ENCODE results near the gene NUDCD3. TPM values are rescaled to one million over a fixed set of nuclear protein-coding genes. Genes with fewer than 3 reads are reported as not detected.

The NUDCD3 gene
- total RNA-seq, 1 experiment from 2014 or later = 71.9 TPM

DNA sequence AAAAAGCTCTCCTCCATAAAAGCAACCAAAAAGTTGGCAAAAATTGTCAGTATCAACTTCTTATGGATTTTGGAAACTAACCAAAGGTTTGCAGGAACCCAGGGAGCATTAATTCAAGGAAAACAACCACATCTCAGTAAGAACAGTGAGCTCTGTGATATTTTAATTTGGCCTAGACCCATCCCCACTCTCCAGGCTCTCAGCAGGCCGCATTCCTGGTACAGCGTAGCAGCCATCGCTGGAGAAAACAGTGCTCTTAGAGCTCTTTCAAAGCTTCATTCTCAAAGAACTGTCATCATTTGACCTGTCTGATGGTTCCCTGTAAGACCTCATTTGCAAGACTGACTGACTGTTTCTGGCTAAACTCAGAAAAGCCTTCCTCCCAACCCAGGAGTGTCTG lies 81.9 kb downstream of the NUDCD3 start:
- H3K14ac ChIP-seq (ENCODE audit: insufficient read depth, low read length) = no peak overlapping the region
- no peak overlapping the region for H2BK15ac ChIP-seq (ENCODE audit: low read depth, low read length)
- H4K8ac ChIP-seq (replicated peaks; ENCODE audit: insufficient read length, low read depth, low read length) = no peak overlapping the region
- H3K27ac ChIP-seq (ENCODE audit: insufficient read length, low read depth, low read length) = no peak overlapping the region
- no CpG with 5 or more reads among the region's 3 CpGs for WGBS (ENCODE audit: extremely low coverage, insufficient read length, low lambda C conversion rate)
- no peak overlapping the region for H2AFZ ChIP-seq (ENCODE audit: low read length)
- peak overlapping the region; percentile 64 to 96 (median 83); a peak in 5 of 7 replicates for H3K27ac Mint-ChIP-seq
- H2BK20ac ChIP-seq (ENCODE audit: low read depth, low read length, poor library complexity, severe bottlenecking) = no peak overlapping the region
- TF ChIP-seq, protein P1, sequence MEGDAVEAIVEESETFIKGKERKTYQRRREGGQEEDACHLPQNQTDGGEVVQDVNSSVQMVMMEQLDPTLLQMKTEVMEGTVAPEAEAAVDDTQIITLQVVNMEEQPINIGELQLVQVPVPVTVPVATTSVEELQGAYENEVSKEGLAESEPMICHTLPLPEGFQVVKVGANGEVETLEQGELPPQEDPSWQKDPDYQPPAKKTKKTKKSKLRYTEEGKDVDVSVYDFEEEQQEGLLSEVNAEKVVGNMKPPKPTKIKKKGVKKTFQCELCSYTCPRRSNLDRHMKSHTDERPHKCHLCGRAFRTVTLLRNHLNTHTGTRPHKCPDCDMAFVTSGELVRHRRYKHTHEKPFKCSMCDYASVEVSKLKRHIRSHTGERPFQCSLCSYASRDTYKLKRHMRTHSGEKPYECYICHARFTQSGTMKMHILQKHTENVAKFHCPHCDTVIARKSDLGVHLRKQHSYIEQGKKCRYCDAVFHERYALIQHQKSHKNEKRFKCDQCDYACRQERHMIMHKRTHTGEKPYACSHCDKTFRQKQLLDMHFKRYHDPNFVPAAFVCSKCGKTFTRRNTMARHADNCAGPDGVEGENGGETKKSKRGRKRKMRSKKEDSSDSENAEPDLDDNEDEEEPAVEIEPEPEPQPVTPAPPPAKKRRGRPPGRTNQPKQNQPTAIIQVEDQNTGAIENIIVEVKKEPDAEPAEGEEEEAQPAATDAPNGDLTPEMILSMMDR (conservative IDR thresholded peaks at IDR 0.05) = no peak
- peaks cover 4 to 13% of the 10 kb centered on the region in 2 experiments for H3K9me3 Mint-ChIP-seq
- no peak overlapping the region for H2BK120ac ChIP-seq (ENCODE audit: low read depth, low read length, poor library complexity, severe bottlenecking)
- peak overlapping the region; percentile 2 for H3K4me2 ChIP-seq (ENCODE audit: insufficient read depth, insufficient read length, low read length)
- H3K23ac ChIP-seq (ENCODE audit: insufficient read length, low read depth, low read length) = no peak overlapping the region
- peaks cover 28 to 33% of the 10 kb centered on the region in 2 experiments for H3K4me1 Mint-ChIP-seq
- peaks cover 7% of the 10 kb centered on the region; the same call in 1 of the 2 replicates for H3K4me1 ChIP-seq (ENCODE audit: insufficient read depth, low read length)
- no peaks in the 10 kb centered on the region for H3K23me2 ChIP-seq (ENCODE audit: insufficient read length, low read depth, low read length, poor library complexity, severe bottlenecking)
- H3K4me3 Mint-ChIP-seq = peak overlapping the region in 1 of 2 experiments; percentile 49; a peak in 3 of 5 replicates
- no peak overlapping the region for H2AK5ac ChIP-seq (ENCODE audit: insufficient read length, low read length)
- no peak overlapping the region for H3K4ac ChIP-seq (ENCODE audit: low read depth, low read length)
- H2BK5ac ChIP-seq (ENCODE audit: insufficient read length, low read length) = no peak overlapping the region
- no peaks in the 10 kb centered on the region for H3K27me3 Mint-ChIP-seq (ENCODE audit: low read depth)
- no peak overlapping the region for H3K18ac ChIP-seq (ENCODE audit: insufficient read length, low read depth, low read length)
- H3K9ac ChIP-seq (ENCODE audit: extremely low read depth, insufficient read length, low read length) = no peak overlapping the region
- no peaks in the 10 kb centered on the region for H3K79me1 ChIP-seq (ENCODE audit: insufficient read depth, low read depth, low read length, poor library complexity, severe bottlenecking)
- DNase-seq = peak; percentile 42
- no peak overlapping the region for H2BK12ac ChIP-seq (ENCODE audit: insufficient read length, low read depth, low read length)
- peaks cover 30 to 31% (median 30%) of the 10 kb centered on the region in 3 experiments for H3K36me3 Mint-ChIP-seq (ENCODE audit: insufficient read depth in 1 of 3, low read depth in 3 of 3)
- H3K56ac ChIP-seq (ENCODE audit: insufficient read length, low read depth, low read length) = no peak overlapping the region
- no peaks in the 10 kb centered on the region for H3K27me3 ChIP-seq (ENCODE audit: insufficient read depth, low read length)
- H3K79me2 ChIP-seq (ENCODE audit: insufficient read depth, low read length) = peaks cover 2% of the 10 kb centered on the region; the same call in 1 of the 2 replicates
- H4K5ac ChIP-seq (ENCODE audit: insufficient read length, low read depth, low read length) = no peak overlapping the region
- H4K20me1 ChIP-seq (ENCODE audit: control insufficient read depth, insufficient read depth, insufficient read length) = no peaks in the 10 kb centered on the region
- no peak overlapping the region for H4K91ac ChIP-seq (ENCODE audit: insufficient read length, low read depth, low read length)
- peaks cover 5% of the 10 kb centered on the region for H3K9me3 ChIP-seq (ENCODE audit: control insufficient read depth, low read depth, low read length)
- H3T11ph ChIP-seq (ENCODE audit: low read length) = no peak overlapping the region

Data from H9 (cell line).